HL-60 (cell line): ENCODE data around the gene DNAJC27.

Source experiments
- DNase-seq, 2 experiments: peaks; one replicate each; pipeline ENCODE4 v3.0.0-alpha.2; 2010 to 2020; ENCODE audit warnings: low read depth in 1 of 2, low spot score in 1 of 2
- H3K27ac ChIP-seq: fragments of 250-450 bp; sonication (Bioruptor Pico); replicated peaks from 2 replicates; pipeline ENCODE4 v1.5.1; 2020; ENCODE audit warnings: mild to moderate bottlenecking, moderate library complexity
- H3K27me3 ChIP-seq: fragments of 250-450 bp; sonication (Bioruptor Pico); 2 replicates; pipeline ENCODE4 v1.5.1; 2021; ENCODE audit warnings: mild to moderate bottlenecking, moderate library complexity; ENCODE audit not compliant: insufficient read depth, poor library complexity, severe bottlenecking
- H3K4me3 ChIP-seq: replicated peaks from 2 replicates; pipeline ENCODE4 v1.5.1; 2011; ENCODE audit warnings: mild to moderate bottlenecking, control low read depth, low read length; ENCODE audit not compliant: insufficient read depth
- GABPA ChIP-seq: IDR thresholded peaks from 2 replicates; pipeline ENCODE4 v1.6.1; 2012; ENCODE audit warnings: low read depth
- POLR2AphosphoS5 ChIP-seq: IDR thresholded peaks from 2 replicates; pipeline ENCODE4 v1.6.1; 2012; ENCODE audit warnings: low read depth
- REST ChIP-seq: IDR thresholded peaks from 2 replicates; pipeline ENCODE4 v1.6.1; 2012; ENCODE audit warnings: low read depth; ENCODE audit not compliant: insufficient replicate concordance
- SPI1 ChIP-seq: IDR thresholded peaks from 2 replicates; pipeline ENCODE4 v1.6.1; 2012; ENCODE audit warnings: low read depth, mild to moderate bottlenecking, borderline replicate concordance
- TF ChIP-seq, protein P1 (sequence below): IDR thresholded peaks from one replicate; pipeline ENCODE4 v1.5.1; 2011; ENCODE audit warnings: low read length, control low read depth, inconsistent platforms; ENCODE audit not compliant: insufficient read depth

Gene DNAJC27

GRCh38 chr2:24894750-24895149 lies 77.0 kb downstream of the DNAJC27 start:
- no peak overlapping the region for H3K4me3 ChIP-seq
- TF ChIP-seq REST (no peak), SPI1 (no peak), POLR2AphosphoS5 (no peak), GABPA (no peak)
- TF ChIP-seq, protein P1, sequence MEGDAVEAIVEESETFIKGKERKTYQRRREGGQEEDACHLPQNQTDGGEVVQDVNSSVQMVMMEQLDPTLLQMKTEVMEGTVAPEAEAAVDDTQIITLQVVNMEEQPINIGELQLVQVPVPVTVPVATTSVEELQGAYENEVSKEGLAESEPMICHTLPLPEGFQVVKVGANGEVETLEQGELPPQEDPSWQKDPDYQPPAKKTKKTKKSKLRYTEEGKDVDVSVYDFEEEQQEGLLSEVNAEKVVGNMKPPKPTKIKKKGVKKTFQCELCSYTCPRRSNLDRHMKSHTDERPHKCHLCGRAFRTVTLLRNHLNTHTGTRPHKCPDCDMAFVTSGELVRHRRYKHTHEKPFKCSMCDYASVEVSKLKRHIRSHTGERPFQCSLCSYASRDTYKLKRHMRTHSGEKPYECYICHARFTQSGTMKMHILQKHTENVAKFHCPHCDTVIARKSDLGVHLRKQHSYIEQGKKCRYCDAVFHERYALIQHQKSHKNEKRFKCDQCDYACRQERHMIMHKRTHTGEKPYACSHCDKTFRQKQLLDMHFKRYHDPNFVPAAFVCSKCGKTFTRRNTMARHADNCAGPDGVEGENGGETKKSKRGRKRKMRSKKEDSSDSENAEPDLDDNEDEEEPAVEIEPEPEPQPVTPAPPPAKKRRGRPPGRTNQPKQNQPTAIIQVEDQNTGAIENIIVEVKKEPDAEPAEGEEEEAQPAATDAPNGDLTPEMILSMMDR: no peak
- no peaks in the 10 kb centered on the region for H3K27me3 ChIP-seq
- H3K27ac ChIP-seq: no peak overlapping the region
- no peak for DNase-seq

DNA sequence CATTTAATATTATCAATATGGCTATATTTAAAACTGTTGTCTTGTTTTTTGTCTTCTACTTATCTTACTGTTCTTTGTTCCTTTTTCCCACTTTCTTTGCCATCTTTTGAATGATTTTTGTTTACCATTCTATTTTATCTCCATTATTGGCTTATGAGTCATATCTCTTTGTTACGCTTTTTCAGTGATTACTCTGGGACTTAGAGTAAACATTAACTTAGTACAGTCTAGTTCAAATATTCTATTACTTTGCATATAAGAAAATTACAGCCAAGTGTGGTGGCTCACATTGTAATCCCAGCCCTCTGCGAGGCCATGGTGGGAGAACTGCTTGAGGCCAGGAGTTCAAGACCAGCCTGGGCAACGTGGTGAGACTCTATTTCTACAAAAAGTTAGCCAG lies 77.8 kb downstream of the DNAJC27 start:
- DNase-seq: no peak
- Histone ChIP-seq H3K27ac (no peak overlapping the region), H3K4me3 (no peak overlapping the region), H3K27me3 (no peaks in the 10 kb centered on the region)
- TF ChIP-seq GABPA: no peak
- no peak for TF ChIP-seq REST
- TF ChIP-seq, protein P1: no peak
- no peak for TF ChIP-seq POLR2AphosphoS5
- no peak for TF ChIP-seq SPI1
